AG10803 (cell line): ENCODE measurements around the gene FBLN7.

Experiments
- DNase-seq: peaks from one replicate; pipeline ENCODE4 v3.0.0; 2010; ENCODE audit warnings: low read depth
- H3K4me3 ChIP-seq: 2 replicates; pipeline ENCODE4 v1.5.1; 2011; ENCODE audit warnings: mild to moderate bottlenecking, low read length, control low read depth
- TF ChIP-seq, protein P1 (sequence below): conservative IDR thresholded peaks from 2 replicates; pipeline ENCODE4 v1.5.1; 2011; ENCODE audit warnings: mild to moderate bottlenecking, low read length, control low read depth, inconsistent platforms

The FBLN7 gene

DNA sequence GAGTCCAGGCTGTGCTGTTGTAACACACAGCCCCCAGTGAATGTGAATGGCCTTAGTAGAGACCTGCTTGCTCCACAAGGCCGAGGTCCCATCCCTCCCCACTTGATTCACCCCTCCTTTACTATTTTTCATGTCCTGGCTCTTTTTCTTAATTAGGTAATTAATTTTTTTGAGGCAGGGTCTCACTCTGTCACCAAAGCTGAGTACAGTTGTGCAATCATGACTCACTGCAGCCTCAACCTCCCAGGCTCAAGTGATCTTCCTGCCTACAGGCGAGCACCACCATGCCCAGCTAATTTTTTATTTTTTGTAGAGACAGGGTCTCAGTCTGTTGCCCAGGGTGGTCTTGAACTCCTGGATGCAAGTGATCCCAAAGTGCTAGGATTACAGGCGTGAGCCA lies 19.3 kb downstream of the FBLN7 start:
- TF ChIP-seq, protein P1, sequence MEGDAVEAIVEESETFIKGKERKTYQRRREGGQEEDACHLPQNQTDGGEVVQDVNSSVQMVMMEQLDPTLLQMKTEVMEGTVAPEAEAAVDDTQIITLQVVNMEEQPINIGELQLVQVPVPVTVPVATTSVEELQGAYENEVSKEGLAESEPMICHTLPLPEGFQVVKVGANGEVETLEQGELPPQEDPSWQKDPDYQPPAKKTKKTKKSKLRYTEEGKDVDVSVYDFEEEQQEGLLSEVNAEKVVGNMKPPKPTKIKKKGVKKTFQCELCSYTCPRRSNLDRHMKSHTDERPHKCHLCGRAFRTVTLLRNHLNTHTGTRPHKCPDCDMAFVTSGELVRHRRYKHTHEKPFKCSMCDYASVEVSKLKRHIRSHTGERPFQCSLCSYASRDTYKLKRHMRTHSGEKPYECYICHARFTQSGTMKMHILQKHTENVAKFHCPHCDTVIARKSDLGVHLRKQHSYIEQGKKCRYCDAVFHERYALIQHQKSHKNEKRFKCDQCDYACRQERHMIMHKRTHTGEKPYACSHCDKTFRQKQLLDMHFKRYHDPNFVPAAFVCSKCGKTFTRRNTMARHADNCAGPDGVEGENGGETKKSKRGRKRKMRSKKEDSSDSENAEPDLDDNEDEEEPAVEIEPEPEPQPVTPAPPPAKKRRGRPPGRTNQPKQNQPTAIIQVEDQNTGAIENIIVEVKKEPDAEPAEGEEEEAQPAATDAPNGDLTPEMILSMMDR: no peak
- no peak for DNase-seq
- H3K4me3 ChIP-seq: no peak overlapping the region

DNA sequence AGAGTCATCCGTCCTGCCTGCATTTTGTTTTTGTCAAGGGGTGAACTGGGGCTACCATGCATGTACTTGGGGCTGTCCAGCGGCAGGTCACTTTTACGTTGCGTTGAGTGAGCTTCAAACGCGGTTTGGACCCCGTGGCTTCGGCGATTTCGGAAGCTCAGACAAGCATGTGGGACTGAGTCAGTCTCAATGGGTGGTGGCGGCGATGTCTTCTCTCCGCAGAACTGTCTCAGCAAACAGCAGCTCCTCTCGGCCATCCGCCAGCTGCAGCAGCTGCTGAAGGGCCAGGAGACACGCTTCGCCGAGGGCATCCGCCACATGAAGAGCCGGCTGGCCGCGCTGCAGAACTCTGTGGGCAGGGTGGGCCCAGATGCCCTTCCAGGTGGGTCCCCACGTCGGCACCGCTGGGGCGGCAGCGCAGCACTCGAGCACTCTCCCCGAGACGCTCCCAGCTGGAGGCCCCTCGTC lies 21.3 kb downstream of the FBLN7 start:
- no peak overlapping the region for H3K4me3 ChIP-seq
- TF ChIP-seq, protein P1: no peak
- DNase-seq: no peak

DNA sequence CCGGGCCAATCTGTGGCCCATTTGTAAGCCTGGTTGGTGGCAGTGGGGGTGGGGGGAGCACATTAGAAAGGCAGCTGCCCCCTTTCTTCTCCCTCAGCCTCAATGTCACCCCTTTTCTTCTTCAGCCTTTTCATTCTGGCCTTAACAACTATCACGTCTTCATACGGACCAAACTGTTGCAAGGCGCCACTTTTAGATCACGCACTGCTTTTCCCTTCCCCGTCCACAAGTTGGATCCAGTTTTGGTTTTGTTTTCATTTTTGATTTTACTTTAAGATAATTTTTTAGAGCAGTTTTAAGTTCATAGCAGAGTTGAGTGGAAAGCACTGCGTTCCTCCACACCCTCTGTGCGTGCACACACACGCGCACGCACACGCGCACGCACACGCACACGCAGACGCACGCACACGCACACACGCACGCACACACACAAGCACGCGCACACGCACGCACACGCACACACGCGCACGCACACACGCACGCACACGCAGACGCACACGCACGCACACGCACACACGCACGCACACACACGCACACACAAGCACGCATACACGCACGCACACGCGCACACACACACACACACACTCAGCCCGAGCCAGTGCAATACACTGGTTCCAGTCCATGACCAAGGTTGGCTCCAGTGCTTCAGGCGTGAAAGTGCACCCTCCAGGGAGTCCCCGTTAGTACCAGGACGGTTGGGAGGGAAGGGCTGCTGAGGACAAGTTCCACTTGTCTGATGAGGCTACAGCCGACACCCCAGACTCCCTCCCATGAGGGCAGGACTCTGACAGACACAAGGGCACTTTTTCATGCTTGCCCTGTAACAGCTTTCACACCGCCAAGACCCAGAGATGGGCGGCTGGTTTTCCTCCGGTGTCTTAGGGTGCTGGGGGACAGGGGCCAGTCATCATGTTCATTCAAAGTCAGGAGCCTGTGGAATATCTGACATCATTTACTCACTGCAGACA lies 22.4 kb downstream of the FBLN7 start:
- H3K4me3 ChIP-seq: no peak overlapping the region
- TF ChIP-seq, protein P1: no peak
- DNase-seq: no peak

DNA sequence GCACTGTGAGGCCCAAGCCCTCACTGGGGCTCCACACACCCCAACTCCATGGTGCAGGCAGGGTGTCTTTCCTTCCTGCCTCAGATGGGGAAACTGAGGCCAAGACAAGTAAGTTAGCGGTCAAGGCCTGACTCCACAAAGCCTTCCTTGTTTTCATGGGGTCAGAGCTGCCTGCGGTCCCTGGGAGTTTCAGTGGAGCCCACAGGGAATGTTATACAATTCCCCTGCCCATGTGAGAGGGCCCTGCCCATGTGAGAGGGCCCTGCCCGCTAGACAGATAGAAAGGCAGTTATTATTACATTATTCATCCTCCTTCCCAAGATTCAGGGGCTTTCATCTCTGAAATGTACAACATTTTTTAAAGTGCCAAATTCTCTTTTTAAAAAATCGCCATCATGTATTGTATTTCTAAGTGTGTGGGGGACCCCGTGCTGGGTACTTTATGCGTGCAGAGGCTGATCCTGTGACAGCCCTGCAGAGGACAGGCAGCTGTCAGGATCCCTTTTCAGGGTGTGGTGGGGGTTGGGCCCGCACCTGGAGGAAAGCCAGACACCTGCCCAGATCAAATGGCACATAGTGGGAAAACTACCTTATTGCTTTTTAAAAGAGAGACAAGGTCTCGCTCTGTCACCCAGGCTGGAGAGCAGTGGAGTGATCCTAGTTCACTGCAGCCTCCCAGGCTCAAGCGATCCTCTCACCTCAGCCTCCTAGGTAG lies 23.4 kb downstream of the FBLN7 start:
- TF ChIP-seq, protein P1: no peak
- H3K4me3 ChIP-seq: no peak overlapping the region
- no peak for DNase-seq

DNA sequence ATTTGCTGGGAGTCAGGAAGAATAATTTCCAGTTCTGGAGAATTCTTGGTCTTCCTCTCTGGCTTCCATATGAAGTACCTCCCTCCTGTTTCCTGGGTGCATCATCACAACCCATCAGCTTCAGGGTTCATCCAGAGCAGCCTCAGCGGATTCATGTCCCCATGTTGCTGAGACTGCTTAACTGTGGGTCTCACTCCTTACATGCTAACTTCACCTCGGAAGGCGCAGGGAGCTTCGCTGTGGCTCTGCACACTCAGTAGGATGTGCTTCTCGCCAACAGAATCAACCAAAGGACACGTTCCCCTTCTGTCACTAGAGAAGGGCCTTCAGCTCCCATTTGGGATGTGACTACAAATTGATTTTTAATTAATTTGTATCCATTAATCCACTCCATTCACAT lies 24.2 kb downstream of the FBLN7 start:
- DNase-seq: no peak
- no peak overlapping the region for H3K4me3 ChIP-seq
- TF ChIP-seq, protein P1: no peak

DNA sequence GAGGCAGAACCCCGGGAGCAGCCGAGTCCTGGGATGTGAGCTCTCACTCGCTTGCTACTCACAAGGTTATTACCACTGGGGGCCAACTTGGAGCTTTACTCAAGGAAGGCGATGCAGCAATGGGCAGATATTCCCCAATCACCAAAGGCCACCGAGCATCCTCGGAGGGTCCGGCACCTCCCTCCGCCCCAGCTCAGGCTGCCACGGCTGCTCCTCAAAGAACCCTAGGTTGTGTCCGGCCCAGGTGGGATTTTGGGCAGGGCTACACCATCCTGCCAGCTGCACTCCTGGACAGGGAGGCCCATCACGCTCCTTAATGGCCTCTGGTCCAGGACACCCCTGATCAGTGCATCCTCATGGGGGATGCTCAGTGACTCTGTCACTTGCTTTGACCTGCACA lies 24.8 kb downstream of the FBLN7 start:
- DNase-seq: no peak
- TF ChIP-seq, protein P1: no peak
- H3K4me3 ChIP-seq: no peak overlapping the region
